T-helper 1 cell (primary cell): ENCODE results near the gene GOLGA8B.
"Not testable (repeated sequence)": the region's sequence is repeated elsewhere in the genome, so short reads cannot be mapped to it uniquely, and the experiment has no call there.

Source experiments
- DNase-seq, 5 donors: peaks; one replicate each; pipeline ENCODE4 v3.0.0-alpha.2; 2012 to 2020
- total RNA-seq, 4 donors: gene quantifications; one replicate each; lab custom pipeline; 2026; lab: John Stamatoyannopoulos, UW

The GOLGA8B gene
- 135 to 331 (median 280) reads per million in 4 donors for total RNA-seq

GRCh38 chr15:34583399-34584329 lies at the start of gene GOLGA8B:
TSS of gene GOLGA8B (minus strand) at chr15:34583651. CDS start at chr15:34535912, 47,739 bp downstream.
- DNase-seq = peak; percentile 69 to 86 (median 80)

DNA sequence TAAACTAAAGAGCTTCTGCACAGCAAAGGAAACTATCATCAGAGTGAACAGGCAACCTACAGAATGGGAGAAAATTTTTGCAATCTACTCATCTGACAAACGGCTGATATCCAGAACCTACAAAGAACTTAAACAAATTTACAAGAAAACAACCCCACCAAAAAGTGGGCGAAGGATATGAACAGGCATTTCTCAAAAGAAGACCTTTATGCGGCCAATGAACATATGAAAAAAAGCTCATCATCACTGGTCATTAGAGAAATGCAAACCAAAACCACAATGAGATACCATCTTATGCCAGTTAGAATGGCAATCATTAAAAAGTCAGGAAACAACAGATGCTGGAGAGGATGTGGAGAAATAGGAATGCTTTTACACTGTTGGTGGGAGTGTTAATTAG lies 49.7 kb upstream of the GOLGA8B start:
- not testable (repeated sequence) for DNase-seq

DNA sequence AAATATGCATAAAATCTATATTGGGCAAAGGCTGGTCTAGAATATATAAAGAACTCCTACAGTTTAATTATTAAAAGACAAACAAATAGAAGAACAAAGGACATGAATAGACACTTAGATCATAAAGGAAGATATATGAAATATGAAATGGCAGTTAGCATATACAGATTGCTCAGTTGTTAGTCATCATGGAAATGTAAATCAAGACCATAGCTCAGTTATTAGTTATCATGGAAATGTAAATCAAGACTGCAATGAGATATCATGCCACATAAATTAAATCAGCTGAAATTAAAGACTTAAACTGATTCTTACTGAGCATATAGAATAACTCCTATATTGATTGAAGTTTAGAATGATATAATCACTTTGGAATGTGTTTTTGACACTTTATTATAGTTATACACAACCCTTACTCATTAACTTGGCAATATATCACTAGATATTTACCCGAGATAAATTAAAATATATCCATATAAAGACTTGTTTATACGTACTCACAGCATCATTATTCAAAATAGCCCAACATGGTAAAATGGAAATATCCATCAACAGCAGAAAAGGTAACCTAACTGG lies 45.2 kb upstream of the GOLGA8B start:
- no peak for DNase-seq

- DNase-seq = no peak
Observed at GRCh38 chr15:34625007-34625406, 41.6 kb upstream of the GOLGA8B start.

- no peak for DNase-seq
Observed at GRCh38 chr15:34621675-34622074, 38.2 kb upstream of the GOLGA8B start.

DNA sequence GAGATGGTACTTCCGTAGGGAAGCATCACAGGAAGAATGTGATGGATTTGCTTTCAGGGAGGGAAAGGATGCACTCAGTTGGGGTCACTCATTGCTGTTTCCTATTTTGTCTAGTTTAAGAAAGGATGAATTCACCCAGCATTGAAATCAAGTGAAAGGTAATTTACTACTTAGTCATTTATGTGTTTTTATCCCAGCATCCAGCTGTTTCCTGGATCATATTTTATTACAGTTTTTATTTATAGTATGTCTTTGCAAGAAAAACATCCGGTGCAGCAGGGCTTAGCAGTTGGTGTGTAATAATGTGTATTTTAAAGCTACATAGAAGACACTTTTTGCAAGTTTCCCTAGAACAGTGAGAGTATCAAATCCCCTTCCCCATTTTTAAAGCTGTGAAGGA lies 37.4 kb upstream of the GOLGA8B start:
- DNase-seq = no peak

- DNase-seq = no peak
Observed at GRCh38 chr15:34620142-34620541, 36.7 kb upstream of the GOLGA8B start.

GRCh38 chr15:34619151-34619550 lies 35.7 kb upstream of the GOLGA8B start:
- DNase-seq = no peak

DNA sequence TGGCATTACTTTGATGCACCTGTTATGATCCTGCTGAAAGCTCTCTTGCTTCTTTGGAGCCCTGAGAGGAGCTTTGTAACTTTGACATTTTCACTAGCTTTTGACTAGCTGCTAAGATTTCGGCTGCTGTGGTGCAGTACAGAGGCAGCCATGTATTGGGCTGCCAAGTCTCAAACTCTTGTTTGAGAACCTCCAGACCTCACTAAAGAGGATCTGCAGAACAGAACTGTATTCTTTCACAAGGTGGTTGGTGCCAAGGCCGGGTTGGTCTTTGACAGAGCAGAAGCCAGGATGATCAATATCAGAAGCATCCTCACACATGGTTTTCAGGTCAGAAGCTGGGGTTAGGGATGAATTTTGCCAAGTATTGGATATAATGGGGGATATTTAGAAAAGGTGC lies 34.6 kb upstream of the GOLGA8B start:
- no peak for DNase-seq

DNA sequence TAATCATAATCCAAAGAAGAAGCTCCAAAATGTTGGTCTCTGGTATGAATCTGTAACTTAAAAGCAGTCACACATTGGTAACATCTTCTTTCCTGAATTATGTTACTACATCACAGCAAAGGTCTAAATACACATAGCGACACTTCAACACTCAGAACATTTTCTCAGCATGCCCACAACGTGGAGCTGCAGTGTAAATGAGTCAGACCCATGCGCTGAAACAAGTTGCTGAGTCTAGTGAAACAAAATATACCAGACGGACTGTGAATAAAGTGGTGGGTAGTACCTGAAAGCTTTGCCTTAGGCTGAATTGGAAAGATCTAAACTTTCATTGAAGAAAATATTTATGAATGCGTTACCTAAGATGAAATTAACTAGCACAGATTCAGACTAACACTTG lies 33.2 kb upstream of the GOLGA8B start:
- DNase-seq = peak in 1 of 5 donors; percentile 12

- DNase-seq = no peak
Observed at GRCh38 chr15:34613997-34614396, 30.5 kb upstream of the GOLGA8B start.

GRCh38 chr15:34613301-34613700 lies 29.9 kb upstream of the GOLGA8B start:
- no peak for DNase-seq

DNA sequence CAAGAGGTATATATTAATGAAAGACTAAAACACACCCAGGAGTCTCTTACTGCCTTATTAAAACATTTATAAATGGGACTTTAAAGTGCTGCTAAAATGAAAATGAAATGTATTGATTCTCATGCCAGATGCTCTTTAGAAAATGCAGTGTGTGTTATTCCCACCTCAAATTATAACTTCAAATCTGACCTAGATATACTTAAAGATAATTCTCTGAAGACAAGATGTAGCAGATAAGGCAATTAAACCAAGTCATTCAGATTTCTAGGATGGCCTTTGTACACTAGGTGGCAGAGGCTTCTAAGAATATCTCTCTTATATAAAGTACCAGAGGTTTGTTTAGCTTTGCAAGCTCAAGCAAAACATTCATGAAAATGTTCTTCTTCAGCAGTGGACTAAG lies 26.9 kb upstream of the GOLGA8B start:
- no peak for DNase-seq

DNA sequence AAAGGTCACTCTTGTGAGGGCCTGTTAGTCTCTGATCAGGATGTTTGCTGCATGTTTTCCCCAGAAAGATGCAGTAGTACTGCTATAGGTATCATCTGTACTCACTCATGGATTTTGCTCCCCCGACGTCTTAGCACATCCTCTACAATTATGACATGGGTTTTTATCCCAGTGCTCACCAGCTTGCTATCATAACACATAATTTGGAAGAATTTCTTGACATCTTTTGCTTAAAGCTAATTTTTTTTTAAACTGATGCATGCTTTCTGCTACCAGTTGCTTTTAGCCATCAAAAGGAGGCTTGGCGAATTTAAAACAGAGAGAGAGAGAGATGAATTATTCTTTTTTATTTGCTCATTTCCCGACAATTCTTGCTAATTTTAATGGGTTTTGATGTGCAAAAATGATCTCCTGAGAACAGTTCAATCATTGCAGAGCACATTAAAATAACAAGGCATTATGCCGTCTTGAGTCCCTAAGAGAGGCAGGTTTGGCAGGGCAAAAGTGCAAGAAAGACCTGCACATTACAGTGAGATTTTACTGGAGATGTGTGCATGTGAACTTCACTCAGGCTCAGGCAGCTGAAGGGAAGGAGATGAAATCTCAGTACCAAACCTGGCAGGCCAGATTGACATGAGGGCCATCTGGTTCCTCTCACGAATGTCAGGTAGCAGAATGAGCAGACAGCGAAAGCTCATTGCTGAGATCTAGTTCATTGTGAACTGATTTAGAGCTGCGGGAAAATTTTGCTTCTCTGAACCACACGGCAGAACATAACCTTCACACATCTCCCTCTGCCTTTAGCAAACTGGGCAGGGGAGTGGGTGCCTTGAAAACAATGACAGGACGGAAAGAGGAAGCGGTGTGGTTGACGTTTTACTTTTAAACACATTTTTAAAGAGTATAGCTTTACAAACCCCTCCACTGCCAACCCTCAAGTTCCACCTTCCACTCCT lies 25.9 kb upstream of the GOLGA8B start:
- DNase-seq = peak in 1 of 5 donors; percentile 3

- no peak for DNase-seq
Observed at GRCh38 chr15:34608517-34608916, 25.1 kb upstream of the GOLGA8B start.

DNA sequence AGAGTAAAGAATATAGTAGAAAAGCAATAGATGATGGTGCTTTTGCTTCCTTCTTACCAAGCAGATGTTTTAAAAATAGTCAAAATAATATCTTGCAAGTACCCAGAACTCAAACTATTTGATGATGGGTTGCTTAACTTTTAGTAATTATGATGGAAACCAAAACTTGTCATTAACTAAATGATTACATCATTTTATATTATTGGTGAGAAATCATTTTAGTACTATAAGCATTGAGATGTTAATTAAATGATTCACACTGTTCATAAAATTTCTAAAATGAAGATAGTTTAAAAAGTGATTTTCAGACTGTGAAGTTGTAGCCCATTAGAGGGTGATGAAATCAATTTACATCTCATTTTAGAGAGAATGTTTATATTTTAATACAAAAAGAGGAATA lies 24.4 kb upstream of the GOLGA8B start:
- DNase-seq = no peak

DNA sequence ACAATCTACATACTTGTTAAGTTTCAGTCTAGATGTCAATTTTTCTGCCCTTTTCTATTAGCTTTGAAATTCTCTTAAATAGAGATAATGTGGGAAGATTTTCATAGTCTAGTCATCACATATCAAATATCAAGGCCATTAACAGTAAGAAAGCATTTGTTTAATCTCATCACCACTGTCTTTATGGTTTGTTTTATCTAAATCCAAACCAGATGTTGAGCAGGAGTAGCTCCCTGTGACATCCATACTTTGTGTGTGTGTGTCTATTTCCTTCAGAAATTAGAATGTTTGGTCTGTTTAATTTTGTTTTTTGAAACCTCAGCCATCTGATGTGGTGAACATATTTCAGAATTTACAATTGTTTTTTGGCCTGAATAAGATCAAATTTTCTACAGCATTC lies 23.1 kb upstream of the GOLGA8B start:
- DNase-seq = no peak

GRCh38 chr15:34606131-34606530 lies 22.7 kb upstream of the GOLGA8B start:
- no peak for DNase-seq

- DNase-seq = no peak
Observed at GRCh38 chr15:34603095-34603494, 19.6 kb upstream of the GOLGA8B start.

- DNase-seq = no peak
Observed at GRCh38 chr15:34600923-34601322, 17.5 kb upstream of the GOLGA8B start.

DNA sequence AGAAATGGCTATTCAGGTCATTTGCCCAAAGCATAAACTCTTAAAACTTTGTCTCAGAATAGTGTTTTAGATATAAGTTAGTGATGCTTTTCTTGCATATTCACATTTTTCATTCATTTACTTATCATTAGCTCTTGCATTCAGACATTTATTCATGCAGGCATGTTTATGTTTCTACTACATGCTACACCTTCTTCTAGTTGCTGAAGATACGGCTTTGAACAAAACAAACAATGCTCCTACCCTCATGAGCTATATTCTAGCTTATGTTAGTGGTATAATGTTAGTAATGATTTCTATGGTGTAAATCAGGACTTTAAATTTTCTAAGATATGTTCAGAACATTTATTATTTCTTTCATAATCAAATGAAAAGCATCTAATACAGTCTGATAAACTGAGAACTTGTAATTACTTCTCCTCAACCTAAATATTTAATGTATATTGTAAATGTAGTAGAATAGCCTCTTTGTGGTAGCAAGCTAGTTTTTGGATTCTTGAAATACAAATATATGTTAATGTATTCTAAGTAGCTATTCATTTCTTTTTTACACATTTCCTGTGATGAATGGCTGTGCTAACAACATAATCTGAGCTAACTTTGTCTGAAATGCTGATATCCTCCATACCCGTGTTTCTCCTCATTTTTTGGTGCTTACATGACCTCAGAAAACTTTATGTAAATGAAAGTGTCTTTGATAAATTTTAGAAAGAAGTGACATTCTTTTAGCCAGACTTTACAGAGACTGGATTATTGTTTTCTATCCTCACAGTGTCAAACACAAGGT lies 15.5 kb upstream of the GOLGA8B start:
- DNase-seq = no peak

- no peak for DNase-seq
Observed at GRCh38 chr15:34597316-34597715, 13.9 kb upstream of the GOLGA8B start.
